Measurements from ENCODE around the gene PRKCA.

- TF ChIP-seq, protein P1, sequence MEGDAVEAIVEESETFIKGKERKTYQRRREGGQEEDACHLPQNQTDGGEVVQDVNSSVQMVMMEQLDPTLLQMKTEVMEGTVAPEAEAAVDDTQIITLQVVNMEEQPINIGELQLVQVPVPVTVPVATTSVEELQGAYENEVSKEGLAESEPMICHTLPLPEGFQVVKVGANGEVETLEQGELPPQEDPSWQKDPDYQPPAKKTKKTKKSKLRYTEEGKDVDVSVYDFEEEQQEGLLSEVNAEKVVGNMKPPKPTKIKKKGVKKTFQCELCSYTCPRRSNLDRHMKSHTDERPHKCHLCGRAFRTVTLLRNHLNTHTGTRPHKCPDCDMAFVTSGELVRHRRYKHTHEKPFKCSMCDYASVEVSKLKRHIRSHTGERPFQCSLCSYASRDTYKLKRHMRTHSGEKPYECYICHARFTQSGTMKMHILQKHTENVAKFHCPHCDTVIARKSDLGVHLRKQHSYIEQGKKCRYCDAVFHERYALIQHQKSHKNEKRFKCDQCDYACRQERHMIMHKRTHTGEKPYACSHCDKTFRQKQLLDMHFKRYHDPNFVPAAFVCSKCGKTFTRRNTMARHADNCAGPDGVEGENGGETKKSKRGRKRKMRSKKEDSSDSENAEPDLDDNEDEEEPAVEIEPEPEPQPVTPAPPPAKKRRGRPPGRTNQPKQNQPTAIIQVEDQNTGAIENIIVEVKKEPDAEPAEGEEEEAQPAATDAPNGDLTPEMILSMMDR (IDR thresholded peaks at IDR 0.05): no peak
- TF ChIP-seq POLR2AphosphoS5 (IDR thresholded peaks at IDR 0.05): no peak
These were observed 156.4 kb downstream of the PRKCA start for GRCh38 chr17:66458782-66459181.
